SK-N-SH treated with all-trans-retinoic acid at 6 μM for 48 hours (cell line): ENCODE results near the gene PDGFRB.

Experiments
- ATAC-seq: fragments of 200-7000 bp; cut with Tn5 transposase; 3 replicates; pipeline ENCODE4 v1.9.1; 2020; ENCODE audit warnings: mild to moderate bottlenecking, moderate library complexity
- ARNTL ChIP-seq: fragments of 450-650 bp; formaldehyde crosslinking; IDR thresholded peaks from 2 replicates; pipeline ENCODE4 v1.5.0; 2020; ENCODE audit warnings: low read depth, mild to moderate bottlenecking, moderate library complexity, borderline replicate concordance
- BACH2 ChIP-seq: fragments of 250-450 bp; sonication (Bioruptor Pico); IDR thresholded peaks from 2 replicates; pipeline ENCODE4 v1.9.0; 2021; ENCODE audit warnings: mild to moderate bottlenecking, borderline replicate concordance
- CSRNP3 ChIP-seq: fragments of 250-450 bp; sonication (Bioruptor Pico); IDR thresholded peaks from 2 replicates; pipeline ENCODE4 v1.5.1; 2021; ENCODE audit warnings: mild to moderate bottlenecking, moderate library complexity
- ESRRG ChIP-seq: fragments of 250-450 bp; sonication (Bioruptor Pico); IDR thresholded peaks from 2 replicates; pipeline ENCODE4 v1.6.1; 2021; ENCODE audit warnings: mild to moderate bottlenecking
- GLIS3 ChIP-seq: fragments of 250-450 bp; sonication (Bioruptor Pico); IDR thresholded peaks from 2 replicates; pipeline ENCODE4 v1.5.0; 2020; ENCODE audit warnings: mild to moderate bottlenecking, moderate library complexity
- ISL1 ChIP-seq: fragments of 250-450 bp; sonication (Bioruptor Pico); IDR thresholded peaks from 2 replicates; pipeline ENCODE4 v2.1.2; 2022; ENCODE audit warnings: mild to moderate bottlenecking, moderate library complexity
- OSR1 ChIP-seq: fragments of 250-450 bp; sonication (Bioruptor Pico); IDR thresholded peaks from 2 replicates; pipeline ENCODE4 v1.8.0; 2022; ENCODE audit warnings: moderate library complexity, mild to moderate bottlenecking, inconsistent platforms
- PPARA ChIP-seq: fragments of 250-450 bp; sonication (Bioruptor Pico); IDR thresholded peaks from 2 replicates; pipeline ENCODE4 v1.5.0; 2020; ENCODE audit warnings: mild to moderate bottlenecking, borderline replicate concordance
- RARB ChIP-seq: fragments of 250-450 bp; sonication (Bioruptor Pico); IDR thresholded peaks from 2 replicates; pipeline ENCODE4 v1.8.0; 2021; ENCODE audit warnings: mild to moderate bottlenecking, moderate library complexity
- SNAI2 ChIP-seq: fragments of 250-450 bp; sonication (Bioruptor Pico); IDR thresholded peaks from 2 replicates; pipeline ENCODE4 v1.5.0; 2020; ENCODE audit warnings: mild to moderate bottlenecking, moderate library complexity
- TCF4 ChIP-seq: fragments of 250-450 bp; sonication (Bioruptor Pico); IDR thresholded peaks from 2 replicates; pipeline ENCODE4 v1.8.0; 2021; ENCODE audit warnings: mild to moderate bottlenecking, moderate library complexity, borderline replicate concordance
- TOX ChIP-seq: fragments of 250-450 bp; sonication (Bioruptor Pico); IDR thresholded peaks from 2 replicates; pipeline ENCODE4 v1.8.0; 2021; ENCODE audit warnings: mild to moderate bottlenecking, moderate library complexity, borderline replicate concordance
- TSHZ2 ChIP-seq: fragments of 250-450 bp; sonication (Bioruptor Pico); IDR thresholded peaks from 2 replicates; pipeline ENCODE4 v1.5.0; 2020; ENCODE audit warnings: mild to moderate bottlenecking, moderate library complexity
- ZC3H10 ChIP-seq: fragments of 250-450 bp; sonication (Bioruptor Pico); IDR thresholded peaks from 2 replicates; pipeline ENCODE4 v1.5.1; 2021; ENCODE audit warnings: mild to moderate bottlenecking, moderate library complexity
- ZFP3 ChIP-seq: fragments of 250-450 bp; sonication (Bioruptor Pico); IDR thresholded peaks from 2 replicates; pipeline ENCODE4 v1.5.0; 2020; ENCODE audit warnings: mild to moderate bottlenecking, moderate library complexity
- ZFP30 ChIP-seq: fragments of 450-650 bp; formaldehyde crosslinking; IDR thresholded peaks from 2 replicates; pipeline ENCODE4 v1.5.0; 2022; ENCODE audit warnings: mild to moderate bottlenecking, moderate library complexity
- ZNF565 ChIP-seq: fragments of 450-650 bp; formaldehyde crosslinking; conservative IDR thresholded peaks from 2 replicates; pipeline ENCODE4 v1.5.0; 2020; ENCODE audit warnings: low read depth, mild to moderate bottlenecking, moderate library complexity
- ZNF70 ChIP-seq: fragments of 450-650 bp; formaldehyde crosslinking; IDR thresholded peaks from 2 replicates; pipeline ENCODE4 v1.5.0; 2020; ENCODE audit warnings: mild to moderate bottlenecking, moderate library complexity
- ZNF8 ChIP-seq: fragments of 450-650 bp; formaldehyde crosslinking; IDR thresholded peaks from 2 replicates; pipeline ENCODE4 v1.5.0; 2020; ENCODE audit warnings: mild to moderate bottlenecking, moderate library complexity
- TF ChIP-seq, protein P1 (sequence below): fragments of 250-450 bp; sonication (Bioruptor Pico); IDR thresholded peaks from 2 replicates; pipeline ENCODE4 v1.8.0; 2020; ENCODE audit warnings: mild to moderate bottlenecking, moderate library complexity, borderline replicate concordance

The PDGFRB gene

DNA sequence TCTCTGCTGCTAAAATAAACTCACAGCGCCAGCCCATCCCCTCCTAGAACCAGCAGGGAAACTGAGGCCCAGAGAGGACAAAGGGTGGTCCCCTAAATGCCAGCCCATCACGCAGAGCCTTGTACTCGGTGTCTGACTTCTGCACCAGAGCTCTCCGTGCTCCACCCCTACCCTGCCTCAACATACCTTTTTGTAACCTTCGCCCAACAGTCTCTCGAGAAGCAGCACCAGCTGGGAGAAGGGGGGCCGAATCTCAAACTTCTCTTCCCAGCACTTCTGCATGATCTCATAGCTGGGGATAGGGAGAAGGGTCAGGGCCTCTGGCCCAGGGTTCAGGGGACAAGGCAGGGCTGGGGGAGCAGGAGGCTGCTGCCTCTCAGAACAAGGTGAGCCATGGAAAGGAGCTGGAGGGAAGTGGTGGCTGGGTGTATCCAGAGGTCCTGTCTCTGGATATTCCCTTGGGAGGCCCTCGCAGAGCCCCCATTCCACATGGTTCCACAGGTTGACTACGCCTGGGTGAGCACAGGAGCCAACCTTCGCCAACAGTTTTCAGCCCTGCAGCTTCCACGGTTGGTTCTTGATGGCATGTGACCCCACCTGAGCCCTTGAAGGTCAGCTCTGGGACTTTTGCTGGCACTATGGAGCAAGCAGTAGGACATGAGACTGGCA, 37.0 kb downstream of the PDGFRB start:
- TF ChIP-seq SNAI2 (CRISPR knock-in tag): no peak
- TF ChIP-seq TCF4 (CRISPR knock-in tag): no peak
- TF ChIP-seq ARNTL: no peak
- TF ChIP-seq OSR1 (CRISPR knock-in tag): no peak
- no peak for TF ChIP-seq TSHZ2
- no peak for TF ChIP-seq ZNF565 (CRISPR knock-in tag)
- TF ChIP-seq TOX: no peak
- TF ChIP-seq PPARA: no peak
- TF ChIP-seq, all 23 proteins: peak for 0
- no peak for ATAC-seq

GRCh38 chr5:150117945-150118560, 37.6 kb downstream of the PDGFRB start:
- no peak for ATAC-seq
- TF ChIP-seq TSHZ2: no peak
- no peak for TF ChIP-seq TOX
- TF ChIP-seq, protein P1, sequence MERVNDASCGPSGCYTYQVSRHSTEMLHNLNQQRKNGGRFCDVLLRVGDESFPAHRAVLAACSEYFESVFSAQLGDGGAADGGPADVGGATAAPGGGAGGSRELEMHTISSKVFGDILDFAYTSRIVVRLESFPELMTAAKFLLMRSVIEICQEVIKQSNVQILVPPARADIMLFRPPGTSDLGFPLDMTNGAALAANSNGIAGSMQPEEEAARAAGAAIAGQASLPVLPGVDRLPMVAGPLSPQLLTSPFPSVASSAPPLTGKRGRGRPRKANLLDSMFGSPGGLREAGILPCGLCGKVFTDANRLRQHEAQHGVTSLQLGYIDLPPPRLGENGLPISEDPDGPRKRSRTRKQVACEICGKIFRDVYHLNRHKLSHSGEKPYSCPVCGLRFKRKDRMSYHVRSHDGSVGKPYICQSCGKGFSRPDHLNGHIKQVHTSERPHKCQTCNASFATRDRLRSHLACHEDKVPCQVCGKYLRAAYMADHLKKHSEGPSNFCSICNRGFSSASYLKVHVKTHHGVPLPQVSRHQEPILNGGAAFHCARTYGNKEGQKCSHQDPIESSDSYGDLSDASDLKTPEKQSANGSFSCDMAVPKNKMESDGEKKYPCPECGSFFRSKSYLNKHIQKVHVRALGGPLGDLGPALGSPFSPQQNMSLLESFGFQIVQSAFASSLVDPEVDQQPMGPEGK (CRISPR knock-in tag): no peak
- no peak for TF ChIP-seq ZFP30 (CRISPR knock-in tag)

GRCh38 chr5:150116667-150117400, 38.8 kb downstream of the PDGFRB start:
- ATAC-seq: no peak
- TF ChIP-seq, protein P1 (CRISPR knock-in tag): no peak
- TF ChIP-seq TCF4 (CRISPR knock-in tag) (no peak), ZFP3 (CRISPR knock-in tag) (no peak), TOX (no peak), ZNF8 (CRISPR knock-in tag) (no peak), RARB (CRISPR knock-in tag) (no peak), PPARA (no peak), BACH2 (CRISPR knock-in tag) (no peak), ESRRG (CRISPR knock-in tag) (no peak), ISL1 (no peak), ARNTL (no peak), ZC3H10 (CRISPR knock-in tag) (no peak), ZNF70 (CRISPR knock-in tag) (no peak), ZFP30 (CRISPR knock-in tag) (no peak), TSHZ2 (no peak), CSRNP3 (no peak), GLIS3 (CRISPR knock-in tag) (no peak)
